ENCODE data around the gene XRCC1. TPM values are rescaled to one million over a fixed set of nuclear protein-coding genes. Genes with fewer than 3 reads are reported as not detected.

Gene XRCC1
- total and polyA plus RNA-seq, 10 of the 15 experiments (the other 5 are each of a cell fraction or from before 2014, with no cell fraction given) = 2.0 to 51.1 (median 33.7) TPM

DNA sequence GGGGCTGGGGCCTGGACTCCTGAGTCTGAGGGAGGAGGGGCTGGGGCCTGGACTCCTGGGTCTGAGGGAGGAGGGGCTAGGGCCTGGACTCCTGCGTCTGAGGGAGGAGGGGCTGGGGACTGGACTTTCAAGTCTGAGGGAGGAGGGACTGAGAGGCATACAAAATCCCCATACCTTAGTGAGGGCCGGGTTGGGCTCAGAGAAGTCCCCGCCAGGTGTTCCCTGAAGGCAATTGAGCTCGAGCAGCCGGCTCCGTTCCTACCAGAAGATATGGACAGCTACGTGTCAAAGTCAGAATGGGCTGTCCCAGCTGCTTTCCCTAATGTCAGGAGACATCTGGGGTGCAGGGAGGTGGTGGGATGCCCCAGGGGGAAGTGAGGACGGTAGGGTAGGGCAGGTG is 80.2 kb downstream of the XRCC1 start (continued):
- TF ChIP-seq, protein P1, sequence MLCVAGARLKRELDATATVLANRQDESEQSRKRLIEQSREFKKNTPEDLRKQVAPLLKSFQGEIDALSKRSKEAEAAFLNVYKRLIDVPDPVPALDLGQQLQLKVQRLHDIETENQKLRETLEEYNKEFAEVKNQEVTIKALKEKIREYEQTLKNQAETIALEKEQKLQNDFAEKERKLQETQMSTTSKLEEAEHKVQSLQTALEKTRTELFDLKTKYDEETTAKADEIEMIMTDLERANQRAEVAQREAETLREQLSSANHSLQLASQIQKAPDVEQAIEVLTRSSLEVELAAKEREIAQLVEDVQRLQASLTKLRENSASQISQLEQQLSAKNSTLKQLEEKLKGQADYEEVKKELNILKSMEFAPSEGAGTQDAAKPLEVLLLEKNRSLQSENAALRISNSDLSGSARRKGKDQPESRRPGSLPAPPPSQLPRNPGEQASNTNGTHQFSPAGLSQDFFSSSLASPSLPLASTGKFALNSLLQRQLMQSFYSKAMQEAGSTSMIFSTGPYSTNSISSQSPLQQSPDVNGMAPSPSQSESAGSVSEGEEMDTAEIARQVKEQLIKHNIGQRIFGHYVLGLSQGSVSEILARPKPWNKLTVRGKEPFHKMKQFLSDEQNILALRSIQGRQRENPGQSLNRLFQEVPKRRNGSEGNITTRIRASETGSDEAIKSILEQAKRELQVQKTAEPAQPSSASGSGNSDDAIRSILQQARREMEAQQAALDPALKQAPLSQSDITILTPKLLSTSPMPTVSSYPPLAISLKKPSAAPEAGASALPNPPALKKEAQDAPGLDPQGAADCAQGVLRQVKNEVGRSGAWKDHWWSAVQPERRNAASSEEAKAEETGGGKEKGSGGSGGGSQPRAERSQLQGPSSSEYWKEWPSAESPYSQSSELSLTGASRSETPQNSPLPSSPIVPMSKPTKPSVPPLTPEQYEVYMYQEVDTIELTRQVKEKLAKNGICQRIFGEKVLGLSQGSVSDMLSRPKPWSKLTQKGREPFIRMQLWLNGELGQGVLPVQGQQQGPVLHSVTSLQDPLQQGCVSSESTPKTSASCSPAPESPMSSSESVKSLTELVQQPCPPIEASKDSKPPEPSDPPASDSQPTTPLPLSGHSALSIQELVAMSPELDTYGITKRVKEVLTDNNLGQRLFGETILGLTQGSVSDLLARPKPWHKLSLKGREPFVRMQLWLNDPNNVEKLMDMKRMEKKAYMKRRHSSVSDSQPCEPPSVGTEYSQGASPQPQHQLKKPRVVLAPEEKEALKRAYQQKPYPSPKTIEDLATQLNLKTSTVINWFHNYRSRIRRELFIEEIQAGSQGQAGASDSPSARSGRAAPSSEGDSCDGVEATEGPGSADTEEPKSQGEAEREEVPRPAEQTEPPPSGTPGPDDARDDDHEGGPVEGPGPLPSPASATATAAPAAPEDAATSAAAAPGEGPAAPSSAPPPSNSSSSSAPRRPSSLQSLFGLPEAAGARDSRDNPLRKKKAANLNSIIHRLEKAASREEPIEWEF (IDR thresholded peaks at IDR 0.05; ENCODE audit: insufficient replicate concordance, low read depth, low read length) = no peak
- TF ChIP-seq BMI1 (IDR thresholded peaks at IDR 0.05; ENCODE audit: borderline replicate concordance) = no peak
- TF ChIP-seq SMARCA5 (IDR thresholded peaks at IDR 0.05) = no peak
- TF ChIP-seq, protein P2, sequence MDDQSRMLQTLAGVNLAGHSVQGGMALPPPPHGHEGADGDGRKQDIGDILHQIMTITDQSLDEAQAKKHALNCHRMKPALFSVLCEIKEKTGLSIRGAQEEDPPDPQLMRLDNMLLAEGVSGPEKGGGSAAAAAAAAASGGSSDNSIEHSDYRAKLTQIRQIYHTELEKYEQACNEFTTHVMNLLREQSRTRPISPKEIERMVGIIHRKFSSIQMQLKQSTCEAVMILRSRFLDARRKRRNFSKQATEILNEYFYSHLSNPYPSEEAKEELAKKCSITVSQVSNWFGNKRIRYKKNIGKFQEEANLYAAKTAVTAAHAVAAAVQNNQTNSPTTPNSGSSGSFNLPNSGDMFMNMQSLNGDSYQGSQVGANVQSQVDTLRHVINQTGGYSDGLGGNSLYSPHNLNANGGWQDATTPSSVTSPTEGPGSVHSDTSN (IDR thresholded peaks at IDR 0.05; ENCODE audit: insufficient replicate concordance, low read depth, low read length) = no peak
- no peak for TF ChIP-seq FOXM1 (IDR thresholded peaks at IDR 0.05; ENCODE audit: low read depth, low read length)
- TF ChIP-seq MEF2A (IDR thresholded peaks at IDR 0.05; ENCODE audit: insufficient read depth, low read depth, low read length) = no peak
- TF ChIP-seq DPF2 (IDR thresholded peaks at IDR 0.05) = no peak
- no peak for TF ChIP-seq NFYA (IDR thresholded peaks at IDR 0.05; ENCODE audit: borderline replicate concordance, low read depth, low read length)
- TF ChIP-seq RUNX3 (IDR thresholded peaks at IDR 0.05; ENCODE audit: low read length) = no peak

Other genes with a start within 250 kb of the XRCC1 start
Only the 7 nearest of the 17 such genes appear.
- 102 and 103 TPM in 2 replicates for gene ETHE1, start 48.3 kb downstream of the XRCC1 start, total RNA-seq (2014; rRNA removed)
- gene ETHE1, start 48.3 kb downstream of the XRCC1 start, total RNA-seq (2014; rRNA removed; fragmentation: Illumina TruSeq; extraction: Trizol) = 39.6 and 45.0 TPM in 2 replicates
- 59.8 and 67.4 TPM in 2 replicates for gene ETHE1, start 48.3 kb downstream of the XRCC1 start, total RNA-seq (2021)
- 98.4 and 155 TPM in 2 replicates for gene ETHE1, start 48.3 kb downstream of the XRCC1 start, polyA plus RNA-seq (2011; rRNA removed)
- gene ETHE1, start 48.3 kb downstream of the XRCC1 start, polyA plus RNA-seq (2014; fragmentation: Illumina TruSeq; extraction: Trizol) = 46.4 and 53.8 TPM in 2 replicates
- gene ETHE1, start 48.3 kb downstream of the XRCC1 start, polyA plus RNA-seq (2014; fragmentation: Nextera tagmentation; extraction: Ambion mirVana) = 10 to 100 TPM; 22.1 to 40.7 TPM
- gene ETHE1, start 48.3 kb downstream of the XRCC1 start, polyA plus RNA-seq (2014; rRNA removed) = 118 and 134 TPM in 2 replicates
- 10 to 100 TPM; 50.0 to 51.5 TPM for gene ETHE1, start 48.3 kb downstream of the XRCC1 start, polyA plus RNA-seq (2016; fragmentation: Nextera tagmentation; extraction: Ambion mirVana)
- 0.44 and 0.96 TPM in 2 replicates for gene ZNF575, start 42.3 kb downstream of the XRCC1 start, total RNA-seq (2014; rRNA removed)
- gene ZNF575, start 42.3 kb downstream of the XRCC1 start, total RNA-seq (2014; rRNA removed; fragmentation: Illumina TruSeq; extraction: Trizol) = 0.23 and 0.36 TPM in 2 replicates
- 1.2 and 2.2 TPM in 2 replicates for gene ZNF575, start 42.3 kb downstream of the XRCC1 start, total RNA-seq (2021)
- gene ZNF575, start 42.3 kb downstream of the XRCC1 start, polyA plus RNA-seq (2011; rRNA removed) = 0.10 and 0.18 TPM in 2 replicates
- gene ZNF575, start 42.3 kb downstream of the XRCC1 start, polyA plus RNA-seq (2014; fragmentation: Illumina TruSeq; extraction: Trizol) = 0.10 and 0.54 TPM in 2 replicates
- under 1 TPM; 0.23 to 0.35 TPM for gene ZNF575, start 42.3 kb downstream of the XRCC1 start, polyA plus RNA-seq (2014; fragmentation: Nextera tagmentation; extraction: Ambion mirVana)
- gene ZNF575, start 42.3 kb downstream of the XRCC1 start, polyA plus RNA-seq (2014; rRNA removed) = 1.3 and 1.4 TPM in 2 replicates
- gene ZNF575, start 42.3 kb downstream of the XRCC1 start, polyA plus RNA-seq (2016; fragmentation: Nextera tagmentation; extraction: Ambion mirVana) = 1 to 10 TPM; 1.6 to 2.8 TPM
- gene PINLYP, start 274 bp upstream of the XRCC1 start, total RNA-seq (2014; rRNA removed) = 5.0 and 10.1 TPM in 2 replicates
- 5.9 and 6.3 TPM in 2 replicates for gene PINLYP, start 274 bp upstream of the XRCC1 start, total RNA-seq (2014; rRNA removed; fragmentation: Illumina TruSeq; extraction: Trizol)
- 6.4 and 6.9 TPM in 2 replicates for gene PINLYP, start 274 bp upstream of the XRCC1 start, total RNA-seq (2021)
- gene PINLYP, start 274 bp upstream of the XRCC1 start, polyA plus RNA-seq (2011; rRNA removed) = 0.65 and 1.0 TPM in 2 replicates
- 12.8 and 13.7 TPM in 2 replicates for gene PINLYP, start 274 bp upstream of the XRCC1 start, polyA plus RNA-seq (2014; fragmentation: Illumina TruSeq; extraction: Trizol)
- 10 to 100 TPM; 23.0 to 26.9 TPM for gene PINLYP, start 274 bp upstream of the XRCC1 start, polyA plus RNA-seq (2014; fragmentation: Nextera tagmentation; extraction: Ambion mirVana)
- gene PINLYP, start 274 bp upstream of the XRCC1 start, polyA plus RNA-seq (2014; rRNA removed) = 12.2 and 12.7 TPM in 2 replicates
- gene PINLYP, start 274 bp upstream of the XRCC1 start, polyA plus RNA-seq (2016; fragmentation: Nextera tagmentation; extraction: Ambion mirVana) = 10 to 100 TPM; 10.6 to 12.4 TPM
- 10.8 and 10.9 TPM in 2 replicates for gene IRGQ, start 20.6 kb upstream of the XRCC1 start, total RNA-seq (2014; rRNA removed)
- 8.7 and 9.2 TPM in 2 replicates for gene IRGQ, start 20.6 kb upstream of the XRCC1 start, total RNA-seq (2014; rRNA removed; fragmentation: Illumina TruSeq; extraction: Trizol)
- gene IRGQ, start 20.6 kb upstream of the XRCC1 start, total RNA-seq (2021) = 20.8 and 21.4 TPM in 2 replicates
- 9.2 and 11.3 TPM in 2 replicates for gene IRGQ, start 20.6 kb upstream of the XRCC1 start, polyA plus RNA-seq (2011; rRNA removed)
- gene IRGQ, start 20.6 kb upstream of the XRCC1 start, polyA plus RNA-seq (2014; fragmentation: Illumina TruSeq; extraction: Trizol) = 6.0 and 8.6 TPM in 2 replicates
- gene IRGQ, start 20.6 kb upstream of the XRCC1 start, polyA plus RNA-seq (2014; fragmentation: Nextera tagmentation; extraction: Ambion mirVana) = 10 to 100 TPM in 1 of 2 experiments, 1 to 10 TPM in 1; 3.3 to 10.7 TPM
- 7.9 and 9.3 TPM in 2 replicates for gene IRGQ, start 20.6 kb upstream of the XRCC1 start, polyA plus RNA-seq (2014; rRNA removed)
- gene IRGQ, start 20.6 kb upstream of the XRCC1 start, polyA plus RNA-seq (2016; fragmentation: Nextera tagmentation; extraction: Ambion mirVana) = 1 to 10 TPM; 5.1 to 5.5 TPM
- gene ZNF576, start 21.1 kb upstream of the XRCC1 start, total RNA-seq (2014; rRNA removed) = 12.6 and 13.4 TPM in 2 replicates
- 8.6 and 9.6 TPM in 2 replicates for gene ZNF576, start 21.1 kb upstream of the XRCC1 start, total RNA-seq (2014; rRNA removed; fragmentation: Illumina TruSeq; extraction: Trizol)
- 17.9 and 18.8 TPM in 2 replicates for gene ZNF576, start 21.1 kb upstream of the XRCC1 start, total RNA-seq (2021)
- 4.9 and 8.1 TPM in 2 replicates for gene ZNF576, start 21.1 kb upstream of the XRCC1 start, polyA plus RNA-seq (2011; rRNA removed)
- 3.6 and 7.4 TPM in 2 replicates for gene ZNF576, start 21.1 kb upstream of the XRCC1 start, polyA plus RNA-seq (2014; fragmentation: Illumina TruSeq; extraction: Trizol)
- gene ZNF576, start 21.1 kb upstream of the XRCC1 start, polyA plus RNA-seq (2014; fragmentation: Nextera tagmentation; extraction: Ambion mirVana) = 10 to 100 TPM; 13.2 to 15.2 TPM
- gene ZNF576, start 21.1 kb upstream of the XRCC1 start, polyA plus RNA-seq (2014; rRNA removed) = 18.5 and 18.6 TPM in 2 replicates
- 10 to 100 TPM; 29.5 to 29.8 TPM for gene ZNF576, start 21.1 kb upstream of the XRCC1 start, polyA plus RNA-seq (2016; fragmentation: Nextera tagmentation; extraction: Ambion mirVana)
- gene SRRM5, start 36.6 kb upstream of the XRCC1 start, total RNA-seq (2014; rRNA removed) = 0.06 and 0.11 TPM in 2 replicates
- 0.18 TPM in 2 replicates for gene SRRM5, start 36.6 kb upstream of the XRCC1 start, total RNA-seq (2014; rRNA removed; fragmentation: Illumina TruSeq; extraction: Trizol)
- gene SRRM5, start 36.6 kb upstream of the XRCC1 start, total RNA-seq (2021) = 0.08 and 0.19 TPM in 2 replicates
- 0.11 TPM in 1 of 2 replicates, not detected in the other for gene SRRM5, start 36.6 kb upstream of the XRCC1 start, polyA plus RNA-seq (2011; rRNA removed)
- 0.16 and 0.31 TPM in 2 replicates for gene SRRM5, start 36.6 kb upstream of the XRCC1 start, polyA plus RNA-seq (2014; fragmentation: Illumina TruSeq; extraction: Trizol)
- gene SRRM5, start 36.6 kb upstream of the XRCC1 start, polyA plus RNA-seq (2014; fragmentation: Nextera tagmentation; extraction: Ambion mirVana) = not detected
- gene SRRM5, start 36.6 kb upstream of the XRCC1 start, polyA plus RNA-seq (2014; rRNA removed) = 0.32 and 0.43 TPM in 2 replicates
- under 1 TPM; 0.37 to 0.38 TPM for gene SRRM5, start 36.6 kb upstream of the XRCC1 start, polyA plus RNA-seq (2016; fragmentation: Nextera tagmentation; extraction: Ambion mirVana)
- 49.8 and 56.1 TPM in 2 replicates for gene ZNF428, start 44.1 kb upstream of the XRCC1 start, total RNA-seq (2014; rRNA removed)
- 13.8 and 17.5 TPM in 2 replicates for gene ZNF428, start 44.1 kb upstream of the XRCC1 start, total RNA-seq (2014; rRNA removed; fragmentation: Illumina TruSeq; extraction: Trizol)
- gene ZNF428, start 44.1 kb upstream of the XRCC1 start, total RNA-seq (2021) = 47.6 and 48.5 TPM in 2 replicates
- gene ZNF428, start 44.1 kb upstream of the XRCC1 start, polyA plus RNA-seq (2011; rRNA removed) = 8.8 and 13.9 TPM in 2 replicates
- gene ZNF428, start 44.1 kb upstream of the XRCC1 start, polyA plus RNA-seq (2014; fragmentation: Illumina TruSeq; extraction: Trizol) = 3.2 and 10.6 TPM in 2 replicates
- under 1 TPM; 0.27 to 0.38 TPM for gene ZNF428, start 44.1 kb upstream of the XRCC1 start, polyA plus RNA-seq (2014; fragmentation: Nextera tagmentation; extraction: Ambion mirVana)
- 57.8 and 62.8 TPM in 2 replicates for gene ZNF428, start 44.1 kb upstream of the XRCC1 start, polyA plus RNA-seq (2014; rRNA removed)
- gene ZNF428, start 44.1 kb upstream of the XRCC1 start, polyA plus RNA-seq (2016; fragmentation: Nextera tagmentation; extraction: Ambion mirVana) = 10 to 100 TPM; 23.3 to 24.9 TPM

Data from GM12878 (cell line).